ENCODE data around the gene ARPP19. TPM values are rescaled to one million over a fixed set of nuclear protein-coding genes. Genes with fewer than 3 reads are reported as not detected.

ARPP19 gene
- total RNA-seq, 2 experiments from 2014 or later: 182 to 201 TPM

- Mint-ChIP-seq H3K27me3 (ENCODE audit: low read depth) (peaks cover 7% of the 10 kb centered on the region), H3K4me1 (ENCODE audit: low read depth) (peaks cover 21% of the 10 kb centered on the region), H3K27ac (peak overlapping the region; percentile 82), H3K4me3 (no peak overlapping the region), H3K9me3 (ENCODE audit: insufficient read depth) (peaks cover 11% of the 10 kb centered on the region), H3K36me3 (ENCODE audit: low read depth) (peaks cover 55% of the 10 kb centered on the region)
- POLR2A ChIA-PET: interaction anchor here (0.9 to 1.2 kb wide), 2 partner anchors 11 to 26 kb away, joined by 3 to 4 read pairs; no protein-coding TSS in a partner anchor
- DNase-seq: peak; percentile 58
- ATAC-seq: peak; percentile 59
- CTCF ChIA-PET: interaction anchor here (1.0 kb wide), 1 partner anchor 188 kb away, joined by 3 read pairs; no protein-coding TSS in a partner anchor
Measured at GRCh38 chr15:52546031-52546751, 22.6 kb downstream of the ARPP19 start.

GRCh38 chr15:52540374-52541012 is 28.3 kb downstream of the ARPP19 start:
- ChIA-PET CTCF (interaction anchor here (1.4 kb wide), 1 partner anchor 209 kb away, joined by 3 read pairs; no protein-coding TSS in a partner anchor), POLR2A (no interaction called here)
- peaks cover 16% of the 10 kb centered on the region for H3K36me3 Mint-ChIP-seq (ENCODE audit: low read depth)
- no peak for DNase-seq
- H3K9me3 Mint-ChIP-seq (ENCODE audit: insufficient read depth): peaks cover 10% of the 10 kb centered on the region
- H3K4me1 Mint-ChIP-seq (ENCODE audit: low read depth): peaks cover 2% of the 10 kb centered on the region
- no peak overlapping the region for H3K4me3 Mint-ChIP-seq
- H3K27ac Mint-ChIP-seq: no peak overlapping the region
- peaks cover 7% of the 10 kb centered on the region for H3K27me3 Mint-ChIP-seq (ENCODE audit: low read depth)
- no peak for ATAC-seq

- H3K4me3 Mint-ChIP-seq: no peak overlapping the region
- peaks cover 6% of the 10 kb centered on the region for H3K27me3 Mint-ChIP-seq (ENCODE audit: low read depth)
- peaks cover 7% of the 10 kb centered on the region for H3K36me3 Mint-ChIP-seq (ENCODE audit: low read depth)
- H3K27ac Mint-ChIP-seq: no peak overlapping the region
- H3K4me1 Mint-ChIP-seq (ENCODE audit: low read depth): peaks cover 9% of the 10 kb centered on the region
- H3K9me3 Mint-ChIP-seq (ENCODE audit: insufficient read depth): peaks cover 9% of the 10 kb centered on the region
- CTCF ChIA-PET: no interaction called here
- POLR2A ChIA-PET: no interaction called here
- DNase-seq (no peak), ATAC-seq (no peak)
Measured at GRCh38 chr15:52537459-52537858, 31.4 kb downstream of the ARPP19 start.

- Mint-ChIP-seq H3K36me3 (ENCODE audit: low read depth) (peaks cover 2% of the 10 kb centered on the region), H3K4me1 (ENCODE audit: low read depth) (peaks cover 31% of the 10 kb centered on the region), H3K9me3 (ENCODE audit: insufficient read depth) (no peaks in the 10 kb centered on the region), H3K4me3 (no peak overlapping the region), H3K27me3 (ENCODE audit: low read depth) (peaks cover 28% of the 10 kb centered on the region), H3K27ac (no peak overlapping the region)
- POLR2A ChIA-PET: no interaction called here
- DNase-seq (no peak), ATAC-seq (no peak)
- CTCF ChIA-PET: no interaction called here
Measured at GRCh38 chr15:52532427-52532826, 36.4 kb downstream of the ARPP19 start.

GRCh38 chr15:52529940-52530339 is 38.9 kb downstream of the ARPP19 start:
- ATAC-seq: no peak
- Mint-ChIP-seq H3K36me3 (ENCODE audit: low read depth) (peaks cover 8% of the 10 kb centered on the region), H3K27ac (peak overlapping the region; percentile 81), H3K4me1 (ENCODE audit: low read depth) (peaks cover 37% of the 10 kb centered on the region), H3K9me3 (ENCODE audit: insufficient read depth) (no peaks in the 10 kb centered on the region), H3K27me3 (ENCODE audit: low read depth) (peaks cover 28% of the 10 kb centered on the region), H3K4me3 (peak overlapping the region; percentile 70)
- DNase-seq: no peak
- POLR2A ChIA-PET: interaction anchor here (1.3 to 1.9 kb wide), 2 partner anchors 11 to 13 kb away, joined by 3 to 5 read pairs; no protein-coding TSS in a partner anchor
- CTCF ChIA-PET: interaction anchor here (0.6 to 2.5 kb wide), 3 partner anchors 23 to 273 kb away, joined by 3 to 12 read pairs (median 3); no protein-coding TSS in a partner anchor

- no peak for ATAC-seq
- ChIA-PET POLR2A (interaction anchor here (0.6 to 1.9 kb wide), 4 partner anchors 10 to 123 kb away, joined by 3 to 5 read pairs (median 3); partner anchors contain the start of gene ARPP19), CTCF (interaction anchor here (0.6 to 2.5 kb wide), 4 partner anchors 24 to 273 kb away, joined by 3 to 12 read pairs (median 3); no protein-coding TSS in a partner anchor)
- peaks cover 26% of the 10 kb centered on the region for H3K27me3 Mint-ChIP-seq (ENCODE audit: low read depth)
- H3K4me3 Mint-ChIP-seq: peak overlapping the region; percentile 70
- peaks cover 8% of the 10 kb centered on the region for H3K36me3 Mint-ChIP-seq (ENCODE audit: low read depth)
- H3K27ac Mint-ChIP-seq: peak overlapping the region; percentile 81
- peak; percentile 44 for DNase-seq
- H3K9me3 Mint-ChIP-seq (ENCODE audit: insufficient read depth): no peaks in the 10 kb centered on the region
- H3K4me1 Mint-ChIP-seq (ENCODE audit: low read depth): peaks cover 36% of the 10 kb centered on the region
Measured at GRCh38 chr15:52529341-52529924, 39.4 kb downstream of the ARPP19 start.

- H3K27me3 Mint-ChIP-seq (ENCODE audit: low read depth): peaks cover 25% of the 10 kb centered on the region
- H3K4me3 Mint-ChIP-seq: peak within 1 kb of the TSS; percentile 95
- peak within 1 kb of the TSS; percentile 87 for H3K27ac Mint-ChIP-seq
- H3K36me3 Mint-ChIP-seq (ENCODE audit: low read depth): peaks cover 8% of the 10 kb centered on the region
- peaks cover 36% of the 10 kb centered on the region for H3K4me1 Mint-ChIP-seq (ENCODE audit: low read depth)
- ChIA-PET CTCF (interaction anchor here (0.6 to 2.5 kb wide), 11 partner anchors 21 to 272 kb away, joined by 3 to 12 read pairs (median 4); no protein-coding TSS in a partner anchor), POLR2A (interaction anchor here (0.6 to 2.1 kb wide), 8 partner anchors 9 to 124 kb away, joined by 3 to 5 read pairs (median 3); partner anchors contain the start of gene ARPP19)
- DNase-seq (peak; percentile 85), ATAC-seq (peak; percentile 92)
- no peaks in the 10 kb centered on the region for H3K9me3 Mint-ChIP-seq (ENCODE audit: insufficient read depth)
Measured at GRCh38 chr15:52528564-52529340, 40.1 kb downstream of the ARPP19 start, which contains the start of gene MYO5A. Gene MYO5A (minus strand): TSS chr15:52528880. CDS start chr15:52528806, 74 bp downstream.

- H3K9me3 Mint-ChIP-seq (ENCODE audit: insufficient read depth): no peaks in the 10 kb centered on the region
- H3K4me3 Mint-ChIP-seq: peak overlapping the region; percentile 95
- H3K27ac Mint-ChIP-seq: peak overlapping the region; percentile 87
- peaks cover 22% of the 10 kb centered on the region for H3K27me3 Mint-ChIP-seq (ENCODE audit: low read depth)
- ChIA-PET POLR2A (interaction anchor here (0.6 to 2.1 kb wide), 7 partner anchors 9 to 62 kb away, joined by 3 to 5 read pairs (median 3); partner anchors contain the start of gene ARPP19), CTCF (interaction anchor here (0.6 to 2.5 kb wide), 11 partner anchors 20 to 271 kb away, joined by 3 to 12 read pairs (median 4); no protein-coding TSS in a partner anchor)
- H3K4me1 Mint-ChIP-seq (ENCODE audit: low read depth): peaks cover 36% of the 10 kb centered on the region
- H3K36me3 Mint-ChIP-seq (ENCODE audit: low read depth): peaks cover 8% of the 10 kb centered on the region
- DNase-seq (peak; percentile 61), ATAC-seq (peak; percentile 6)
Measured at GRCh38 chr15:52527911-52528563, 40.8 kb downstream of the ARPP19 start.

- no peak for DNase-seq
- H3K36me3 Mint-ChIP-seq (ENCODE audit: low read depth): peaks cover 8% of the 10 kb centered on the region
- peaks cover 20% of the 10 kb centered on the region for H3K27me3 Mint-ChIP-seq (ENCODE audit: low read depth)
- H3K9me3 Mint-ChIP-seq (ENCODE audit: insufficient read depth): no peaks in the 10 kb centered on the region
- peak overlapping the region; percentile 95 for H3K4me3 Mint-ChIP-seq
- no peak for ATAC-seq
- ChIA-PET POLR2A (interaction anchor here (1.1 to 2.1 kb wide), 2 partner anchors 32 to 61 kb away, joined by 3 to 5 read pairs; no protein-coding TSS in a partner anchor), CTCF (interaction anchor here (0.7 to 2.5 kb wide), 9 partner anchors 45 to 271 kb away, joined by 3 to 12 read pairs (median 5); no protein-coding TSS in a partner anchor)
- H3K4me1 Mint-ChIP-seq (ENCODE audit: low read depth): peaks cover 34% of the 10 kb centered on the region
- peak overlapping the region; percentile 87 for H3K27ac Mint-ChIP-seq
Measured at GRCh38 chr15:52527196-52527910, 41.5 kb downstream of the ARPP19 start.

All from activated CD8-positive, alpha-beta T cell treated with anti-CD3 and anti-CD28 coated beads, Interleukin-2, amount 10 ng/mL, durations not matched to agents 7 days and 5 days (primary cell).